Skeletal muscle tissue (tissue), 4 donors: ENCODE results near the gene FAS. TPM values are rescaled to one million over a fixed set of nuclear protein-coding genes. Genes with fewer than 3 reads are reported as not detected.

Experiments used
- H3K27ac ChIP-seq: one replicate; pipeline ENCODE4 v1.7.0; 2013; ENCODE audit warnings: mild to moderate bottlenecking, low read depth, low read length, inconsistent platforms
- H3K27me3 ChIP-seq, 3 donors: one replicate each; pipeline ENCODE4 v1.7.0; 2013; ENCODE audit warnings: low read length in 3 of 3; ENCODE audit not compliant: control insufficient read depth in 3 of 3, insufficient read depth in 3 of 3
- H3K36me3 ChIP-seq, 3 donors: one replicate each; pipeline ENCODE4 v1.7.0; 2013; ENCODE audit warnings: low read length in 3 of 3; ENCODE audit not compliant: control insufficient read depth in 3 of 3, insufficient read depth in 3 of 3
- H3K4me1 ChIP-seq, 3 donors: one replicate each; pipeline ENCODE4 v1.7.0; 2013; ENCODE audit warnings: low read length in 3 of 3, mild to moderate bottlenecking in 3 of 3; ENCODE audit not compliant: control insufficient read depth in 3 of 3, insufficient read depth in 3 of 3
- H3K4me3 ChIP-seq, 3 donors: one replicate each; pipeline ENCODE4 v1.7.0; 2013; ENCODE audit warnings: low read length in 3 of 3
- H3K9ac ChIP-seq, 3 donors: one replicate each; pipeline ENCODE4 v1.7.0; 2013; ENCODE audit warnings: low read length in 3 of 3, mild to moderate bottlenecking in 3 of 3, moderate library complexity in 2 of 3, low read depth in 1 of 3
- H3K9me3 ChIP-seq, 3 donors: one replicate each; pipeline ENCODE4 v1.7.0; 2013; ENCODE audit warnings: low read length in 3 of 3; ENCODE audit not compliant: control insufficient read depth in 3 of 3
- total RNA-seq: library from RNA; depleted of rRNA; stranded (reverse); fragments of >200 nt; gene quantifications from one replicate; pipeline ENCODE4 v1.2.3, GENCODE V29; 2014
- donor health status: Osteomylitis.

Gene FAS
- total RNA-seq, 1 donor from 2014 or later: 8.4 TPM

- Histone ChIP-seq H3K27me3 (no peaks in the 10 kb centered on the region), H3K4me1 (peaks cover 0 to 6% (median 6%) of the 10 kb centered on the region in 3 donors), H3K27ac (no peak overlapping the region), H3K9ac (no peak overlapping the region), H3K9me3 (peaks cover 0 to 2% (median 0%) of the 10 kb centered on the region in 3 donors), H3K4me3 (no peak overlapping the region), H3K36me3 (peaks cover 0 to 2% (median 0%) of the 10 kb centered on the region in 3 donors)
These were observed 34.9 kb downstream of the FAS start for GRCh38 chr10:89025453-89025852.

GRCh38 chr10:89029181-89029580 lies 38.6 kb downstream of the FAS start:
- Histone ChIP-seq H3K4me3 (no peak overlapping the region), H3K36me3 (no peaks in the 10 kb centered on the region), H3K4me1 (peaks cover 0 to 6% (median 6%) of the 10 kb centered on the region in 3 donors), H3K27me3 (no peaks in the 10 kb centered on the region), H3K9ac (no peak overlapping the region), H3K9me3 (no peaks in the 10 kb centered on the region), H3K27ac (no peak overlapping the region)

DNA sequence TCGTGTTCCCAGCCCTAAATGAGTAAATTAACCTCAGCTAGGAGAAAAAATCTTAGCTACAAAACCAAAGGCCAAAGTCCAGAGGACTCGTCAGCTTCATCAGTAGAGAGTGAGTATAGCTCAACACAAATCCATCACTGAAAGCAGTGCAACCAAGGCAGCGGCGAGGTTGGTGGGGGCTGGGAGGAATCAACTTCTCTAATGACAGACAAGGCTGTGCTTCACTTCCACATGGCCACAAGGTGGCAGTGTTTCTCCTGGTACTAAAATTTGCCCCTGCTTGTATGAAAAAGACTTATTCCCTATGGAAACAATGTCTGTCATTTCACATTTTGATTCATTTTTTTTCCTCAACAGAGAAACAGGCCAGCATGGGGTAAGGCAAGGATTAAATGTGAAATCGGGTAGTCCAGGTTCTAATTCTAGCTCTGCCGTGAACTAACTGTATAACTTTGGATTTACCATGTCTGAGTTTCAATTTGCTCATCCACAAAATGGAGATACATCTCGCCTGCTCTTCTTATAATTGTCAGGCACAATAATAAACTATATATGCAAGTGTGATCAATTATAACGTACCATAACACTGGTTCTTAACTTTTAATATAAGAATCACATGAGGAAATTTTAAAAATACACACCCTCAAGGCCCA lies 39.3 kb downstream of the FAS start:
- Histone ChIP-seq H3K27ac (no peak overlapping the region), H3K27me3 (no peaks in the 10 kb centered on the region), H3K4me1 (peaks cover 0 to 6% (median 6%) of the 10 kb centered on the region in 3 donors), H3K9ac (no peak overlapping the region), H3K9me3 (no peaks in the 10 kb centered on the region), H3K36me3 (no peaks in the 10 kb centered on the region), H3K4me3 (no peak overlapping the region)

- Histone ChIP-seq H3K4me1 (peaks cover 0 to 3% (median under 1%) of the 10 kb centered on the region in 3 donors), H3K27ac (no peak overlapping the region), H3K36me3 (no peaks in the 10 kb centered on the region)
These were observed 40.2 kb downstream of the FAS start for GRCh38 chr10:89030791-89031190.

GRCh38 chr10:89032141-89032891 lies 41.7 kb downstream of the FAS start:
- H3K27me3 ChIP-seq: no peaks in the 10 kb centered on the region
- no peak overlapping the region for H3K4me3 ChIP-seq
- H3K4me1 ChIP-seq: peaks cover 0 to 2% (median 0%) of the 10 kb centered on the region in 3 donors
- H3K36me3 ChIP-seq: no peaks in the 10 kb centered on the region
- no peaks in the 10 kb centered on the region for H3K9me3 ChIP-seq
- no peak overlapping the region for H3K27ac ChIP-seq
- no peak overlapping the region for H3K9ac ChIP-seq

More at GRCh38 chr10:89030791-89031190, 40.2 kb downstream of the FAS start:
- no peak overlapping the region for H3K4me3 ChIP-seq
- no peak overlapping the region for H3K9ac ChIP-seq
- no peaks in the 10 kb centered on the region for H3K27me3 ChIP-seq
- no peaks in the 10 kb centered on the region for H3K9me3 ChIP-seq

DNA sequence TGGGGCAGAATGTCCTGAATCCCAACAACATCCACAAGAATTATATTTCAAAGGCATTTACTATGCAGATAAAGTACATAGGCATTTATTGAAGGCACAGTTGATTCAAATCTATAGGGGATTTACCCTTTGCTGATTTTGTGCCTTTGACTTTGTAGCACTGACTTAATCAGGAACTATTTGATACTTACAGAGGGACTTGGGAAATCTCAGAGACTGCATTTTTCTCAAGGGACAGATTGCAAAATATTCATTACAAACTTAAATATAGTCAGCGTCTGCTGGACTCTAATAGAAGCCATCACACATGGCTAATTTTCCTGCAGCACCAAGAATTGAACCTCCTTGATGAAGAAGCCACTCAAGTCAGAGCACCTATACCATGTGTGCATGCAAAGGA lies 44.9 kb downstream of the FAS start:
- Histone ChIP-seq H3K4me3 (no peak overlapping the region), H3K27ac (no peak overlapping the region), H3K36me3 (no peaks in the 10 kb centered on the region), H3K9ac (no peak overlapping the region), H3K9me3 (no peaks in the 10 kb centered on the region), H3K4me1 (no peaks in the 10 kb centered on the region), H3K27me3 (no peaks in the 10 kb centered on the region)

DNA sequence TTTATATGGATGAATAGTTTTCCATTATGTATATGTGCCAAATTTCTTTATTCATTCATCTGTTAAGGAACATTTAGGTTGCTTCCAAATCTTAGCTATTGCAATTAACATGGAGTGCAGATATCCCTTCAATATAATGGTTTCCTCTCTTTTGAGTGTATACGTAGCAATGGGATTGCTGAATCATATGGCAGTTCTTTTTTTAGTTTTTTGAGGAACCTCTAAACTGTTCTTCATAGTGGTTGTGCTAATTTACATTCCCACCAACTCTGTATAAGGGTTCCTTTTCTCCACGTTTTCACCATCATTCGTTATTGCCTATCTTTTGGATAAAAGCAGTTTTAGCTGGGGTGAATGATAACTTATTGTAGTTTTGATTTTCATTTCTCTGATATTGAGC lies 46.5 kb downstream of the FAS start:
- Histone ChIP-seq H3K36me3 (no peaks in the 10 kb centered on the region), H3K27me3 (no peaks in the 10 kb centered on the region), H3K9me3 (no peaks in the 10 kb centered on the region), H3K4me3 (no peak overlapping the region), H3K9ac (no peak overlapping the region), H3K4me1 (no peaks in the 10 kb centered on the region), H3K27ac (no peak overlapping the region)

- Histone ChIP-seq H3K27ac (no peak overlapping the region), H3K36me3 (no peaks in the 10 kb centered on the region), H3K4me1 (peaks cover 0 to 6% (median 0%) of the 10 kb centered on the region in 3 donors), H3K4me3 (no peak overlapping the region), H3K9ac (no peak overlapping the region), H3K27me3 (no peaks in the 10 kb centered on the region), H3K9me3 (no peaks in the 10 kb centered on the region)
These were observed 52.0 kb downstream of the FAS start for GRCh38 chr10:89042562-89042961.

DNA sequence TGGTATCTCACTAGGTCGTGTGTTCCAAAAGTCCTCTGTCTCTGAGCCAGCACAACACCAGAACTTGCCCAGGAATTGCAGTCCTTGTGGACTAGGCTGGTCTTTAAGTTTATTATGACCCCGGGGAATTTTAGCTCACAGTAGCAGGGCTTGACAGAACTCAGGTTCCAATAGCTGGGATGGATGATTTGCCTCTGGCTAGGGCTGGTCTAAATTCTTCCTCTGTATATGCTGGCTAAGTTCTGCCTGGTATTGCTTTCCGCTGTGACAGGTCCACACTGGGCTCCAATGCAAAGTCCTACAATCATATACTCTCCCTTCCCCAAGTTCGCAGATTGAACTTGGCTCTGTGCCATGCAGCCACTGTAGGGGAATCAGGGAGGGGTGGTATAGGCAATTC lies 52.5 kb downstream of the FAS start:
- H3K4me3 ChIP-seq: no peak overlapping the region
- H3K9me3 ChIP-seq: no peaks in the 10 kb centered on the region
- H3K9ac ChIP-seq: no peak overlapping the region
- peaks cover 0 to 6% (median 0%) of the 10 kb centered on the region in 3 donors for H3K4me1 ChIP-seq
- no peaks in the 10 kb centered on the region for H3K36me3 ChIP-seq
- no peak overlapping the region for H3K27ac ChIP-seq
- H3K27me3 ChIP-seq: no peaks in the 10 kb centered on the region

GRCh38 chr10:89047397-89047796 lies 56.8 kb downstream of the FAS start:
- H3K4me1 ChIP-seq: peaks cover 0 to 6% (median 0%) of the 10 kb centered on the region in 3 donors
- no peaks in the 10 kb centered on the region for H3K27me3 ChIP-seq
- H3K27ac ChIP-seq: no peak overlapping the region
- H3K4me3 ChIP-seq: no peak overlapping the region
- H3K36me3 ChIP-seq: no peaks in the 10 kb centered on the region
- H3K9me3 ChIP-seq: no peaks in the 10 kb centered on the region
- H3K9ac ChIP-seq: no peak overlapping the region
